H1 (cell line): ENCODE data around the gene SCAMP4. TPM values are rescaled to one million over a fixed set of nuclear protein-coding genes. Genes with fewer than 3 reads are reported as not detected.

Experiments
- CTCF ChIA-PET: fragments of 300-600 bp; sonication (Branson Sonifier 250); formaldehyde crosslinking; loops from one replicate; lab custom pipeline; 2021; ENCODE audit not compliant: partially characterized antibody; lab: Charles Lee
- POLR2A ChIA-PET: fragments of 300-600 bp; sonication (Branson Sonifier 250); formaldehyde crosslinking; loops from one replicate; lab custom pipeline; 2021; ENCODE audit warnings: inconsistent platforms; ENCODE audit not compliant: partially characterized antibody; lab: Charles Lee
- DNase-seq, 2 experiments: peaks; one replicate each; pipeline versions ENCODE4 v3.0.0 to v3.0.0-alpha.2; 2010 to 2022; ENCODE audit warnings: low spot score in 2 of 2, low read depth in 1 of 2, mixed read lengths in 1 of 2
- FAIRE-seq: peaks from 2 replicates; lab custom pipeline; 2011; peaks lifted over from hg19 to GRCh38; lab: Jason Lieb, UNC
- H2AFZ ChIP-seq: 2 replicates; pipeline ENCODE4 v1.8.1; 2012; ENCODE audit warnings: low read length, inconsistent platforms
- H2AK5ac ChIP-seq: 2 replicates; pipeline ENCODE4 v1.6.1; 2013; ENCODE audit warnings: low read depth, low read length
- H2BK120ac ChIP-seq: replicated peaks from 2 replicates; pipeline ENCODE3; 2013; ENCODE audit warnings: low read depth, low read length, inconsistent platforms
- H2BK12ac ChIP-seq: 2 replicates; pipeline ENCODE4 v1.6.1; 2013; ENCODE audit warnings: low read depth, low read length
- H2BK15ac ChIP-seq: 2 replicates; pipeline ENCODE4 v1.6.1; 2013; ENCODE audit warnings: low read length
- H2BK20ac ChIP-seq: 2 replicates; pipeline ENCODE4 v1.6.1; 2013; ENCODE audit warnings: low read length
- H2BK5ac ChIP-seq: 2 replicates; pipeline ENCODE4 v1.6.1; 2013; ENCODE audit warnings: low read depth, low read length
- H3K14ac ChIP-seq: 2 replicates; pipeline ENCODE4 v1.6.1; 2013; ENCODE audit warnings: inconsistent platforms; ENCODE audit not compliant: insufficient read length
- H3K18ac ChIP-seq: 2 replicates; pipeline ENCODE4 v1.6.1; 2013; ENCODE audit warnings: low read length; ENCODE audit errors: extremely low read depth
- H3K23ac ChIP-seq: 2 replicates; pipeline ENCODE4 v1.6.1; 2013; ENCODE audit warnings: inconsistent platforms; ENCODE audit not compliant: insufficient read length
- H3K23me2 ChIP-seq: 2 replicates; pipeline ENCODE4 v1.6.1; 2013; ENCODE audit warnings: low read depth, low read length
- H3K27ac ChIP-seq: 2 replicates; pipeline ENCODE4 v1.6.1; 2011; ENCODE audit warnings: low read depth, low read length, inconsistent platforms
- H3K27me3 ChIP-seq, 4 experiments: replicated peaks in 1 of 4; 1 replicate in 1 of 4; 2 replicates in 3 of 4; pipeline versions ENCODE4 v1.6.1 to v1.8.1; 2011 to 2013; ENCODE audit warnings: low read length in 3 of 4, mild to moderate bottlenecking in 3 of 4, inconsistent platforms in 2 of 4, mixed read lengths in 2 of 4, moderate library complexity in 1 of 4; ENCODE audit not compliant: control insufficient read depth in 3 of 4, insufficient read depth in 3 of 4; ENCODE audit errors: extremely low read depth in 1 of 4
- H3K36me3 ChIP-seq, 4 experiments: 2 replicates each; pipeline versions ENCODE4 v1.6.1 to v1.8.1; 2011 to 2013; ENCODE audit warnings: mild to moderate bottlenecking in 4 of 4, low read length in 3 of 4, moderate library complexity in 2 of 4, control low read depth in 1 of 4, inconsistent platforms in 1 of 4; ENCODE audit not compliant: insufficient read depth in 4 of 4, control insufficient read depth in 2 of 4
- H3K4ac ChIP-seq: replicated peaks from 2 replicates; pipeline ENCODE3; 2013; ENCODE audit warnings: low read length, low read depth, mixed read lengths, inconsistent platforms; ENCODE audit not compliant: insufficient read length
- H3K4me1 ChIP-seq, 4 experiments: replicated peaks in 1 of 4; 1 replicate in 1 of 4; 2 replicates in 3 of 4; pipeline versions ENCODE4 v1.6.1 to v1.8.1; 2011 to 2013; ENCODE audit warnings: low read length in 3 of 4, inconsistent platforms in 2 of 4, mixed read lengths in 1 of 4; ENCODE audit not compliant: insufficient read depth in 4 of 4, control insufficient read depth in 3 of 4
- H3K4me2 ChIP-seq, 2 experiments: 2 replicates each; pipeline versions ENCODE4 v1.6.1 to v1.8.1; 2011 to 2013; ENCODE audit warnings: low read depth in 2 of 2, low read length in 2 of 2, control low read depth in 1 of 2, inconsistent platforms in 1 of 2, mild to moderate bottlenecking in 1 of 2; ENCODE audit not compliant: insufficient read depth in 1 of 2
- H3K4me3 ChIP-seq, 4 experiments: fragments of 200-600, 300-600 bp in 1 of 4; sonication (generic), shearing (Covaris generic), sonication (Bioruptor Twin) in 1 of 4; 2 replicates each; pipeline versions ENCODE4 v1.5.1 to v1.8.1; 2011 to 2016; ENCODE audit warnings: low read length in 4 of 4, low read depth in 3 of 4, control low read depth in 2 of 4, inconsistent platforms in 2 of 4, mild to moderate bottlenecking in 2 of 4, mixed read lengths in 1 of 4, moderate library complexity in 1 of 4; ENCODE audit not compliant: insufficient read depth in 2 of 4; ENCODE audit errors: extremely low read depth in 1 of 4
- H3K56ac ChIP-seq: replicated peaks from 2 replicates; pipeline ENCODE3; 2013; ENCODE audit warnings: low read depth, mild to moderate bottlenecking, mixed read lengths, low read length, inconsistent platforms; ENCODE audit not compliant: insufficient read length
- H3K79me1 ChIP-seq: 2 replicates; pipeline ENCODE4 v1.6.1; 2013; ENCODE audit warnings: low read depth, low read length, control low read depth
- H3K79me2 ChIP-seq, 2 experiments: 2 replicates each; pipeline versions ENCODE4 v1.6.1 to v1.8.1; 2012 to 2013; ENCODE audit warnings: low read length in 2 of 2, mild to moderate bottlenecking in 2 of 2, inconsistent platforms in 1 of 2; ENCODE audit not compliant: insufficient read depth in 2 of 2, control insufficient read depth in 1 of 2
- H3K9ac ChIP-seq, 4 experiments: replicated peaks in 1 of 4; 1 replicate in 1 of 4; 2 replicates in 3 of 4; pipeline versions ENCODE4 v1.6.1 to v1.8.1; 2011 to 2013; ENCODE audit warnings: low read depth in 3 of 4, low read length in 3 of 4, control low read depth in 2 of 4, mild to moderate bottlenecking in 2 of 4, moderate library complexity in 2 of 4, inconsistent platforms in 1 of 4; ENCODE audit errors: extremely low read depth in 1 of 4
- H3K9me3 ChIP-seq, 2 experiments: 2 replicates each; pipeline versions ENCODE4 v1.6.1 to v1.8.1; 2012 to 2013; ENCODE audit warnings: mild to moderate bottlenecking in 2 of 2, moderate library complexity in 2 of 2, control low read depth in 1 of 2, inconsistent platforms in 1 of 2, low read depth in 1 of 2, low read length in 1 of 2, mixed read lengths in 1 of 2; ENCODE audit not compliant: insufficient read depth in 2 of 2
- H4K20me1 ChIP-seq, 2 experiments: replicated peaks in 1 of 2; 2 replicates each; pipeline versions ENCODE3 to v1.8.1; 2011 to 2013; ENCODE audit warnings: inconsistent platforms in 2 of 2, low read length in 2 of 2, mild to moderate bottlenecking in 1 of 2; ENCODE audit not compliant: insufficient read depth in 2 of 2, control insufficient read depth in 1 of 2
- H4K5ac ChIP-seq: 2 replicates; pipeline ENCODE4 v1.6.1; 2013; ENCODE audit warnings: low read length, low read depth, mixed read lengths, inconsistent platforms; ENCODE audit not compliant: insufficient read length
- H4K8ac ChIP-seq: 2 replicates; pipeline ENCODE4 v1.8.0; 2013; ENCODE audit warnings: mild to moderate bottlenecking, moderate library complexity, low read length, inconsistent platforms; ENCODE audit not compliant: insufficient read depth; ENCODE audit errors: extremely low read depth
- H4K91ac ChIP-seq: replicated peaks from 2 replicates; pipeline ENCODE3; 2013; ENCODE audit warnings: low read length, mixed read lengths, inconsistent platforms; ENCODE audit not compliant: insufficient read length
- ASH2L ChIP-seq: fragments of 200-600, 300-600 bp; sonication (generic); IDR thresholded peaks from one replicate; pipeline ENCODE4 v1.7.1; 2017; ENCODE audit warnings: low read length
- HDAC2 ChIP-seq, 2 experiments: fragments of 300-600 bp in 1 of 2; sonication (generic) in 1 of 2; IDR thresholded peaks; 2 replicates each; pipeline ENCODE4 v1.6.1; 2011 to 2012; ENCODE audit warnings: low read depth in 2 of 2, low read length in 2 of 2, mild to moderate bottlenecking in 2 of 2, moderate library complexity in 2 of 2, borderline replicate concordance in 1 of 2, inconsistent platforms in 1 of 2
- POLR2AphosphoS5 ChIP-seq: IDR thresholded peaks from 2 replicates; pipeline ENCODE4 v1.6.1; 2011; ENCODE audit warnings: low read depth, low read length
- RBBP5 ChIP-seq: IDR thresholded peaks from 2 replicates; pipeline ENCODE4 v1.7.1; 2012; ENCODE audit warnings: low read depth, mild to moderate bottlenecking, inconsistent platforms, low read length, moderate library complexity, borderline replicate concordance
- SIN3A ChIP-seq, 2 experiments: IDR thresholded peaks in 1 of 2; conservative IDR thresholded peaks in 1 of 2; 2 replicates each; pipeline ENCODE4 v1.6.1; 2011 to 2012; ENCODE audit warnings: low read length in 2 of 2, improper control_type of control experiment in 1 of 2, low read depth in 1 of 2, mild to moderate bottlenecking in 1 of 2
- SIX5 ChIP-seq: IDR thresholded peaks from 2 replicates; pipeline ENCODE4 v1.6.1; 2011; ENCODE audit warnings: mild to moderate bottlenecking, low read depth, low read length
- ZNF274 ChIP-seq: IDR thresholded peaks from 2 replicates; pipeline ENCODE4 v1.7.0; 2012; ENCODE audit warnings: low read length, borderline replicate concordance; ENCODE audit errors: extremely low read depth
- WGBS, 2 experiments: shearing (Covaris generic) in 1 of 2; methylation state at CpG; one replicate each; pipeline versions ENCODE4 v1.1.6 to v1.1.7; 2013 to 2015; ENCODE audit warnings: low lambda C conversion rate in 2 of 2, mixed read lengths in 2 of 2, inconsistent platforms in 1 of 2, low coverage in 1 of 2, missing lambda C conversion rate in 1 of 2; ENCODE audit not compliant: insufficient replicate concordance in 2 of 2, insufficient coverage in 1 of 2, insufficient read length in 1 of 2; ENCODE audit errors: extremely low coverage in 1 of 2, missing lambda C conversion rate in 1 of 2; 5-methylcytosine and 5-hydroxymethylcytosine counted together
- polyA plus RNA-seq, 7 experiments: library from polyadenylated mRNA; depleted of rRNA in 3 of 7; stranded (reverse) in 5 of 7; unstranded in 2 of 7; fragments of >200 nt in 5 of 7; fragments of 200-250 nt in 2 of 7; gene quantifications; 1 replicate in 5 of 7; 2 replicates in 1 of 7; 4 replicates in 1 of 7; pipeline versions ENCODE4 v1.2.1 to v1.2.3, GENCODE V29; 2011 to 2013; ENCODE audit warnings: missing spikeins in 2 of 7, mixed read lengths in 2 of 7
- total RNA-seq: library from RNA; stranded (reverse); fragmentation: NEBNext Ultra II Directional; extraction: Animal tissue kit (Norgen Biotek cat#: 25700); gene quantifications from 2 replicates; pipeline ENCODE4 v1.2.1, GENCODE V29; 2021
- TF ChIP-seq, protein P1 (sequence below): IDR thresholded peaks from 2 replicates; pipeline ENCODE4 v1.6.1; 2012; ENCODE audit warnings: inconsistent platforms
- TF ChIP-seq, protein P2 (sequence below): IDR thresholded peaks from 2 replicates; pipeline ENCODE4 v1.6.1; 2012; ENCODE audit warnings: low read length, inconsistent platforms

Gene SCAMP4
- total and polyA plus RNA-seq, 2 of the 8 experiments (the other 6 are each of a cell fraction or from before 2014, with no cell fraction given): 17.1 to 61.4 TPM

DNA sequence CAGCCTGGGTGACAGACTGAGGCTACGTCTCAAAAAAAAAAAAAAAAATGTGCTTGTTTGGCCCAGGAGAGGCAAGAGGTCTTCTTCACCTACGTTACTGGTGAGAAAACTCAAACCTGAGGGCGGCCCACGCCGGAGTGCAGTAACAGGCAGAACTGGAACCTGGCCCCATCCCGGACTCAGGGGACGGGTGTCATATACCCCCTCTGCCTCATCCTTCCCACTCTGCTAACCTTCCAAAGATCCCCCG lies 414 bp upstream of the SCAMP4 start:
- Histone ChIP-seq H4K5ac (peak overlapping the region; percentile 27), H3K4me2 (peak overlapping the region; percentile 75 to 81), H2AK5ac (peak overlapping the region; percentile 6; the same call in 1 of the 2 replicates), H2BK5ac (peak overlapping the region; percentile 97), H3K14ac (no peak overlapping the region), H4K91ac (peak overlapping the region; percentile 56), H3K36me3 (peaks cover 0 to 4% (median under 1%) of the 10 kb centered on the region in 4 experiments; a peak in 1 of 8 replicates), H2BK15ac (no peak overlapping the region), H3K9me3 (no peaks in the 10 kb centered on the region), H3K79me1 (peaks cover 13% of the 10 kb centered on the region), H4K20me1 (peaks cover 9 to 15% of the 10 kb centered on the region in 2 experiments), H3K4me3 (peak overlapping the region; percentile 17 to 71 (median 37); a peak in 7 of 8 replicates), H4K8ac (peak overlapping the region; percentile 87; the same call in 1 of the 2 replicates), H3K79me2 (peaks cover 12 to 40% of the 10 kb centered on the region in 2 experiments; a peak in 3 of 4 replicates), H3K27ac (peak overlapping the region; percentile 87), H2BK12ac (no peak overlapping the region), H3K4ac (peak overlapping the region; percentile 36), H3K27me3 (no peaks in the 10 kb centered on the region), H3K23me2 (peaks cover 3% of the 10 kb centered on the region), H3K56ac (peak overlapping the region; percentile 17), H2AFZ (no peak overlapping the region; the same call in 1 of the 2 replicates), H2BK120ac (peak overlapping the region; percentile 18), H3K4me1 (peaks cover 0 to 9% (median 8%) of the 10 kb centered on the region in 4 experiments; a peak in 5 of 7 replicates), H3K9ac (peak overlapping the region in 2 of 4 experiments; percentile 44 to 58; a peak in 2 of 7 replicates), H2BK20ac (0 out of 2 replicates have a peak overlapping the region, but pooled peaks have one; percentile 72), H3K23ac (no peak overlapping the region), H3K18ac (0 out of 2 replicates have a peak overlapping the region, but pooled peaks have one; percentile 78)
- ChIA-PET POLR2A (interaction anchor here (0.7 to 2.1 kb wide), 13 partner anchors 9 to 813 kb away, joined by 3 to 10 read pairs (median 4); partner anchors contain the start of gene ABHD17A), CTCF (interaction anchor here (0.6 to 1.7 kb wide), 6 partner anchors 8 to 40 kb away, joined by 3 to 6 read pairs (median 4); no protein-coding TSS in a partner anchor)
- 24% methylated on average over 7 of the region's 8 CpGs; no CpG with 5 or more reads in 1 of the 2 experiments for WGBS, 2 experiments
- no peak for DNase-seq
- FAIRE-seq: no peak
- TF ChIP-seq ASH2L (peak; percentile 89), RBBP5 (peak; percentile 35; the same call in 1 of the 2 replicates), SIN3A (conservative IDR thresholded peaks at IDR 0.05 in 1 of 2, IDR thresholded peaks at IDR 0.05 in 1 of 2; ENCODE audit: low read depth in 1 of 2, low read length in 2 of 2) (0 out of 4 replicates have a peak, but pooled peaks of 1 of the 2 experiments have one; percentile 0), HDAC2 (IDR thresholded peaks at IDR 0.05; ENCODE audit: borderline replicate concordance in 1 of 2, low read depth in 2 of 2, low read length in 2 of 2) (no peak), ZNF274 (no peak), SIX5 (no peak), POLR2AphosphoS5 (no peak)
- TF ChIP-seq, protein P1, sequence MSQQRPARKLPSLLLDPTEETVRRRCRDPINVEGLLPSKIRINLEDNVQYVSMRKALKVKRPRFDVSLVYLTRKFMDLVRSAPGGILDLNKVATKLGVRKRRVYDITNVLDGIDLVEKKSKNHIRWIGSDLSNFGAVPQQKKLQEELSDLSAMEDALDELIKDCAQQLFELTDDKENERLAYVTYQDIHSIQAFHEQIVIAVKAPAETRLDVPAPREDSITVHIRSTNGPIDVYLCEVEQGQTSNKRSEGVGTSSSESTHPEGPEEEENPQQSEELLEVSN: 0 out of 2 replicates have a peak, but pooled peaks have one; percentile 4
- TF ChIP-seq, protein P2, sequence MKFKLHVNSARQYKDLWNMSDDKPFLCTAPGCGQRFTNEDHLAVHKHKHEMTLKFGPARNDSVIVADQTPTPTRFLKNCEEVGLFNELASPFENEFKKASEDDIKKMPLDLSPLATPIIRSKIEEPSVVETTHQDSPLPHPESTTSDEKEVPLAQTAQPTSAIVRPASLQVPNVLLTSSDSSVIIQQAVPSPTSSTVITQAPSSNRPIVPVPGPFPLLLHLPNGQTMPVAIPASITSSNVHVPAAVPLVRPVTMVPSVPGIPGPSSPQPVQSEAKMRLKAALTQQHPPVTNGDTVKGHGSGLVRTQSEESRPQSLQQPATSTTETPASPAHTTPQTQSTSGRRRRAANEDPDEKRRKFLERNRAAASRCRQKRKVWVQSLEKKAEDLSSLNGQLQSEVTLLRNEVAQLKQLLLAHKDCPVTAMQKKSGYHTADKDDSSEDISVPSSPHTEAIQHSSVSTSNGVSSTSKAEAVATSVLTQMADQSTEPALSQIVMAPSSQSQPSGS: 0 out of 2 replicates have a peak, but pooled peaks have one; percentile 11
